Right cardiac atrium (tissue), 5 donors: ENCODE measurements around the gene ERC1. TPM values are rescaled to one million over a fixed set of nuclear protein-coding genes. Genes with fewer than 3 reads are reported as not detected.

ENCODE experiments used
- ATAC-seq, 2 donors: fragments of 200-7000 bp; cut with Tn5 transposase; one replicate each; pipeline versions ENCODE4 v1.8.0 to v1.9.1; 2020; ENCODE audit warnings: moderate library complexity in 2 of 2, mild to moderate bottlenecking in 1 of 2
- DNase-seq, 3 donors: peaks; one replicate each; pipeline ENCODE4 v3.0.0-alpha.2; 2020
- H3K27ac ChIP-seq: one replicate; pipeline ENCODE4 v1.5.1; 2013; ENCODE audit warnings: mild to moderate bottlenecking, low read length, control low read depth, moderate library complexity
- H3K27me3 ChIP-seq: one replicate; pipeline ENCODE4 v1.6.1; 2013; ENCODE audit not compliant: control insufficient read depth, insufficient read depth
- H3K4me1 ChIP-seq: one replicate; pipeline ENCODE4 v1.6.1; 2013; ENCODE audit warnings: low read length; ENCODE audit not compliant: control insufficient read depth, insufficient read depth
- H3K4me3 ChIP-seq: one replicate; pipeline ENCODE4 v1.5.1; 2013; ENCODE audit warnings: low read length, control low read depth
- H3K9me3 ChIP-seq: one replicate; pipeline ENCODE4 v1.6.1; 2013; ENCODE audit warnings: low read length; ENCODE audit not compliant: control insufficient read depth
- WGBS: extraction: QIAGEN DNeasy Blood & Tissue Kit; methylation state at CpG from one replicate; pipeline ENCODE4 v1.1.7; 2013; 5-methylcytosine and 5-hydroxymethylcytosine counted together
- intact Hi-C, 4 donors: fragments of 100-400 bp; cut with DNase I; formaldehyde crosslinking; loops; one replicate each; pipeline versions ENCODE4 v1.11.0 to v1.14.0; 2022 to 2023
- polyA plus RNA-seq: library from polyadenylated mRNA; stranded (reverse); fragments of 200-250 nt; gene quantifications from one replicate; pipeline ENCODE4 v1.2.3, GENCODE V29; 2013
- total RNA-seq, 4 donors: library from RNA; stranded (reverse); fragmentation: NEBNext Ultra II Directional; extraction: Animal tissue kit (Norgen Biotek cat#: 25700); gene quantifications; one replicate each; pipeline ENCODE4 v1.2.1, GENCODE V29; 2021
- donor health status: healthy with polysubstance abuse.
- donor health status: DM: no; HTN: yes; CAD: no.
- donor health status: DM: no; HTN: no; CAD: no.
- donor health status: DM: no; HTN: yes; CAD: no; lungs with severe emphysema.
- donor health status: DM: yes; HTN: yes; CAD: no.

ERC1 gene
- total and polyA plus RNA-seq, 5 donors: 15.0 to 71.4 (median 62.9) TPM

DNA sequence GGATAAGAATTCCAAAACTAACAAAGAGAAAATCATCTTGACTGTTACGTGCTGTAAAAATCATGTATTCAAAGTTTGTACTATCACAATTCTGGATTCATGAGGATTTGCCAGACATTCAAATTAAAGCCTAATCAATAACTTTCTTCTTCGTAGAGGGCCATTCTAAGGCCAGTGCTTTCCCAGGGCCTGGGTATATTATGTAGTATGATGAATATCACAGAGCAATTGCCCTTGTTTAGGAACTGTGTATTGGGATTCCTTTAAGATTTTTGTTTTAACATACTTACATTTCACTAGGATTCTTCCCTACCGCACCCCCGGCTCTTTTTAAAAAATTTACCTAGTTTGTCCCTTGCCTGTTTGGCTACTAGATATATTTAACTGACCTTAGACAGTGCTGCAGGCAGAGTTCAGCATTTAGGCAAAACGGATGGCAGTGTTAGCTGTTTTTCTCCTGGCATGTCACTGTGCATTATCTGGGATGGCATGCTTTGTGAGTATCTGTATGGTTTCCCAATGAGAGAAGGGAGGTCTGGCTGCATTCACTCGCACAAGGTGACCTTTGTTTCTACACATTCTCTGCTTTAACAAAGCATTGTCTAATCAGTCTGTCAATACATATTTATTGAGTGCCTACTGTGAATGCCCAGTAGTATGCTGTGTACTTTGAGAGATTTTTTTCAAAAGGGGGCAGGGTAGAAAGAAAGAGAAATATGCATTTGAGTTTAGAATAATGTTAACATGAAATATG, 63.3 kb downstream of the ERC1 start:
- H3K27me3 ChIP-seq: no peaks in the 10 kb centered on the region
- 44% methylated on average over 6 of the region's 6 CpGs for WGBS
- H3K27ac ChIP-seq: peak overlapping the region; percentile 46
- no peak overlapping the region for H3K4me3 ChIP-seq
- peaks cover 4% of the 10 kb centered on the region for H3K4me1 ChIP-seq
- ATAC-seq (peak; percentile 61 to 65), DNase-seq (no peak)
- intact Hi-C loops: no loop called here
- H3K9me3 ChIP-seq: no peaks in the 10 kb centered on the region

DNA sequence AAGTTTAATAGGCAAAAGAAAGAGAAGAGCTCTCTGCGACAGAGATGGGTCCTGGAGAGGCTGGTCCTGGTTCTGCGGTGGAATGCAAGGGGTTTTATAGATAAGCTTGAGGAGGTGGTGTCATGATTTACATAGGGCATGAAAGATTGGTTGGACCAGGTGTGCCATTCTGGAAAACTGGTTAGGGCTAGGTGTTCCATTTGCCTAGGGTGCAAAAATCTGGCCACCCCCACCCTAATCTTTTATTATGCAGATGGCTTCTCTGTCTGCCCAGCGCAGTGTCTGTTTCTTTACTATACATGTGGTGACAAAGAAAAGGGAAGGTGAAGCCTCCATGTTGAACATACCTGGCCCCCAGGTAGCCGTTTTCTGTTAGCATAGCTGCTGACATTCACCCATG, 65.4 kb downstream of the ERC1 start:
- peaks cover 4% of the 10 kb centered on the region for H3K4me1 ChIP-seq
- H3K27ac ChIP-seq: no peak overlapping the region
- no peaks in the 10 kb centered on the region for H3K9me3 ChIP-seq
- ATAC-seq: no peak
- 76% methylated on average over 4 of the region's 4 CpGs for WGBS
- H3K27me3 ChIP-seq: no peaks in the 10 kb centered on the region
- DNase-seq: no peak
- intact Hi-C loops: no loop called here
- H3K4me3 ChIP-seq: no peak overlapping the region

DNA sequence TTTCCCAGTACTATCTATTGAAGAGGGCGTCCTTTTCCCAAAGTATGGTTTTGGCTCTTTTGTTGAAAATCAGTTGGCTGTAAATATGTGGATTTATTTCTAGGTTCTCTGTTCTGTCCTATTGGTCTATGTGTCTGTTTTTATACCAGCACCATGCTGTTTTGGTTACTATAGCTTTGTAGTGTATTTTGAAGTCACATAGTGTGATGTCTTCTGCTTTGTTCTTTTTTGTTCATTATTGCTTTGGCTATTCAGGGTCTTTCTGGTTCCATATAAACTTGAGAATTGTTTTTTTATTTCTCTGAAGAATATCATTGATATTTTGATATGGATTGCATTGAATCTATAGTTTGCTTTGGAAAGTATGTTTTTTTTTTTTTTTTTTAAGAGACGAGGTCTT, 67.4 kb downstream of the ERC1 start:
- no peaks in the 10 kb centered on the region for H3K9me3 ChIP-seq
- intact Hi-C loops: no loop called here

DNA sequence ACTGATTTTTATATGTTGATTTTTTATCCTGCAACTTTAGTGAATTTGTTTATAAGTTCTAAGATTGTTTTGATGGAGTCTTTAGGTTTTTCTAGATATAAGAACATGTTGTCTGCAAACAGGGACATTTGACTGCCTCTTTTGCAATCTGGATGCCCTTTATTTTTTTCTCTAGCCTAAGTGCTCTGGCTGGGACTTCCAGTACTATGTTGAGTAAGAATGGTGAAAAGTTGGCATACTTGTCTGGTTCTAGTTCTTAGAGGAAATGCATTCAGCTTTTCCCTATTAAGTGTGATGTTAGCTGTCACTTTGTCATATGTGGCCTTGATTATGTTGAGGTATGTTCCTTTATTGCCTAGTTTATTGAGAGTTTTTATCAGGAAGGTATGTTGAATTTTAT, 68.1 kb downstream of the ERC1 start:
- ATAC-seq (no peak), DNase-seq (no peak)
- Histone ChIP-seq H3K27ac (no peak overlapping the region), H3K4me1 (peaks cover 4% of the 10 kb centered on the region), H3K27me3 (no peaks in the 10 kb centered on the region), H3K9me3 (no peaks in the 10 kb centered on the region), H3K4me3 (no peak overlapping the region)
- intact Hi-C loops: no loop called here

More for the DNA sequence above, 67.4 kb downstream of the ERC1 start:
- H3K4me3 ChIP-seq: no peak overlapping the region
- no peaks in the 10 kb centered on the region for H3K27me3 ChIP-seq
- WGBS: 97% methylated on average over 2 of the region's 2 CpGs
- H3K27ac ChIP-seq: no peak overlapping the region
- DNase-seq (no peak), ATAC-seq (no peak)
- H3K4me1 ChIP-seq: peaks cover 4% of the 10 kb centered on the region

DNA sequence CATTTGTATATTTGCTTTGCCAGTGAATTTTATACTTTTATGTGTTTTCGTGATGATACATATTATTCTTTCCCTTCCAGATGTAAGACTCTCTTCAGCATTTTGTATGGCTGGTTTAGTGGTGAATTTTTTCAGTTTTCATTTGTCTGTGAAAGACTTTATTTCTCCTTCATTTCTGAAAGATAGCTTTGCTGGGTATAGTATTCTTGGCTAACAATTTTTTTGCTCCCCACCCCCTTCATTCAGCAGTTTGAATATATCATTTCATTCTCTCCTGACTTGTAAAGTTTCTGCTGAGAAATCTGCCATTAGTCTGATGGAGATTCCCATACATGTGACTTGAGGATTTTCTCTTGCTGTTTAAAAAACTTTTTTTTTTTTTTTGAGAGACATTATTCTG, 72.8 kb downstream of the ERC1 start:
- no peak for DNase-seq
- no peak for ATAC-seq
- WGBS: 91% methylated on average over 1 of the region's 1 CpG
- intact Hi-C loops: no loop called here
- no peak overlapping the region for H3K27ac ChIP-seq
- H3K27me3 ChIP-seq: no peaks in the 10 kb centered on the region
- no peaks in the 10 kb centered on the region for H3K4me1 ChIP-seq
- no peaks in the 10 kb centered on the region for H3K9me3 ChIP-seq
- no peak overlapping the region for H3K4me3 ChIP-seq

DNA sequence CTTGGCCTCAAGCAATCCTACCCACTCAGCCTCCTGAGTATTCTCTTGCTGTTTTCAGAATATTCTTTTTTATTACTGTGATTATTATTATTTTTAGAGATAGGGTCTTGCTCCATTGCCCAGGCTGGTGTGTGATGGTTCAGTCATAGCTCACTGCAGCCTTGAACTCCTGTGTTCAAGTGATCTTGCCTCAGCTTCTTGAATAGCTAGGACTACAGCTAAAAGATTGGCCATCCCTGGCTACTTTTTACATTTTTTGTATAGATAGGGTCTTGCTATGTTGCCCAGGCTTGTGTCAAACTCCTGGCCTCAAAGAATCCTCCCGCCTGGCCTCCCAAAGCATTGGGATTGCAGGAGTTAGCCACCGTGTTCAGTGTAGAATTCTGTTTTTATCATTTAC, 73.3 kb downstream of the ERC1 start:
- 97% methylated on average over 2 of the region's 2 CpGs for WGBS
- intact Hi-C loops: no loop called here
- Histone ChIP-seq H3K4me1 (no peaks in the 10 kb centered on the region), H3K27ac (no peak overlapping the region), H3K4me3 (no peak overlapping the region), H3K9me3 (no peaks in the 10 kb centered on the region), H3K27me3 (no peaks in the 10 kb centered on the region)
- no peak for ATAC-seq
- DNase-seq: no peak

DNA sequence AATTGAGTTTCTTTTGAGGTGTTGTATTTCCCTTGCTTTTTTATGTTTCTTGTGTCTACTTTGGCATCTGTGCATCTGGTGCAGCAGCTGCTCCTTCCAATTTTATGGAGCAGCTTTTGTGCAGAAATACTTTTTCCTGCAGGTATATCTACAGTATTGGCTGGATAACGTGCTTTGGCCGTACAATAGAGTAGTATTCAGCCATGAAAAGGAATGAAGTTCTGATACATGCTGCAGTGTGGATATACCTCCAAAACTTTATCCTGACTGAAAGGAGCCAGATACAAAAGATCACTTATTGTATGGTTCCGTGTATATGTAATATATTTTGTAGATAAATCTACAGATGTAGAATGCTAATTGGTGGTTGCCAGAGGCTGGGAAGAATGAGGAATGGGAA, 74.6 kb downstream of the ERC1 start:
- no peak overlapping the region for H3K4me3 ChIP-seq
- intact Hi-C loops: no loop called here
- H3K9me3 ChIP-seq: no peaks in the 10 kb centered on the region
- no peak for ATAC-seq
- H3K27me3 ChIP-seq: no peaks in the 10 kb centered on the region
- 98% methylated on average over 3 of the region's 3 CpGs for WGBS
- no peaks in the 10 kb centered on the region for H3K4me1 ChIP-seq
- no peak overlapping the region for H3K27ac ChIP-seq
- no peak for DNase-seq

DNA sequence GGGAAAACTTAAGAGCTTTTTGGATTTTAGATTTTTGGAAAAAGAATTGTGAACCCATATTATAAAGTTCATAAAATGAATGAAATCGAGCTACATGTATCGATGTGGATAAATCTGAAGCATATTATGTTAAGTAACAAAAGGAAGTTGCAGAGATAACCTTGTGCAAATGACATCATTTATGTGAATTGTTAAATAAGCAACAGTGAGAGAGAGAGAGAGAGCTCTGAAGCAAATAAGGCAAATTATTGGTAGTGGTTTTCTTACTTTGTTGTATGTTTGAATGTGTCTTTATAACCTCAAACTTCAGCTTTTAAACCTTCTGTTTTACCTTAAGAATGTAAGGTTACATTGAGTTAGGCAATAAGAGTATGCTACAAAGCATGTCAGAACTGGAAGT, 78.8 kb downstream of the ERC1 start:
- no peaks in the 10 kb centered on the region for H3K4me1 ChIP-seq
- H3K27me3 ChIP-seq: no peaks in the 10 kb centered on the region
- H3K27ac ChIP-seq: no peak overlapping the region
- H3K4me3 ChIP-seq: no peak overlapping the region
- no peaks in the 10 kb centered on the region for H3K9me3 ChIP-seq
- no peak for DNase-seq
- intact Hi-C loops: no loop called here
- 50% methylated on average over 2 of the region's 2 CpGs for WGBS
- ATAC-seq: no peak

DNA sequence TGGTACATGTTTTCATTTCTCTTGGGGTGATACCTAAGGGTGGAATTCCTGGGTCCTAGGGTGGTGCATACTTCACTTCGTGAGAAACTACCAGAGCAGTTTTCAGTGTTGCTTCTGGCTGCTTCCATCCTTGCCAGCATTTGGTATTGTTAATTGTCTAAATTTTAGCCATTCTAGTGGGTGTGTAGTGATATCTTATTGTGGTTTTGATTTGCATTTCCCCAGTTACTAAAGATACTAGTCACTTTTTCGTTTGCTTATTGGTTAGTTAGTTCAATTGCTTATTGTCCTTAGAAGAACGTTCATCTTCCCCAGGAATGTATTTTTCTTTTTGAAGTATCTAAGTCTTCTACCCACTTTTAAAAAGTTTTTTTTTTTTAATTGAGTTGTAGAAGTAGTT, 80.2 kb downstream of the ERC1 start:
- WGBS: 79% methylated on average over 3 of the region's 3 CpGs
- no peaks in the 10 kb centered on the region for H3K4me1 ChIP-seq
- no peak for DNase-seq
- intact Hi-C loops: no loop called here
- H3K27me3 ChIP-seq: no peaks in the 10 kb centered on the region
- no peak overlapping the region for H3K27ac ChIP-seq
- no peak for ATAC-seq
- H3K4me3 ChIP-seq: no peak overlapping the region
- H3K9me3 ChIP-seq: no peaks in the 10 kb centered on the region

DNA sequence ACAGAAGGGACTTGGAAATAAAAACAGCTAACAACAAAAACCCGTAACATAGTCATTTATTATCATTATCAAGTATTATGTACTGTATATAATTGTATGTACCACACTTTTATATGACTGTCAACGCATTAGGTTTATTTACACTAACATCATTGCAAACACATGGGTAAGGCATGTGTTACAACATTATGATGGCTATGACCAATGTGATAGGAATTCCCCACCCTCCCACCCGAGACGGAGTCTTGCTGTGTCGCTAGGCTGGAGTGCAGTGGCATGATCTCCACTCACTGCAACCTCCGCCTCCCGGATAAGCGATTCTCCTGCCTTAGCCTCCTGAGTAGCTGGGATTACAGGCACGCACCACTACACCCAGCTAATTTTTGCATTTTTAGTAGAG, 82.6 kb downstream of the ERC1 start:
- DNase-seq (no peak), ATAC-seq (no peak)
- 97% methylated on average over 9 of the region's 9 CpGs for WGBS
- H3K27ac ChIP-seq: no peak overlapping the region
- no peaks in the 10 kb centered on the region for H3K4me1 ChIP-seq
- H3K9me3 ChIP-seq: no peaks in the 10 kb centered on the region
- intact Hi-C loops: no loop called here
- no peak overlapping the region for H3K4me3 ChIP-seq
- no peaks in the 10 kb centered on the region for H3K27me3 ChIP-seq

DNA sequence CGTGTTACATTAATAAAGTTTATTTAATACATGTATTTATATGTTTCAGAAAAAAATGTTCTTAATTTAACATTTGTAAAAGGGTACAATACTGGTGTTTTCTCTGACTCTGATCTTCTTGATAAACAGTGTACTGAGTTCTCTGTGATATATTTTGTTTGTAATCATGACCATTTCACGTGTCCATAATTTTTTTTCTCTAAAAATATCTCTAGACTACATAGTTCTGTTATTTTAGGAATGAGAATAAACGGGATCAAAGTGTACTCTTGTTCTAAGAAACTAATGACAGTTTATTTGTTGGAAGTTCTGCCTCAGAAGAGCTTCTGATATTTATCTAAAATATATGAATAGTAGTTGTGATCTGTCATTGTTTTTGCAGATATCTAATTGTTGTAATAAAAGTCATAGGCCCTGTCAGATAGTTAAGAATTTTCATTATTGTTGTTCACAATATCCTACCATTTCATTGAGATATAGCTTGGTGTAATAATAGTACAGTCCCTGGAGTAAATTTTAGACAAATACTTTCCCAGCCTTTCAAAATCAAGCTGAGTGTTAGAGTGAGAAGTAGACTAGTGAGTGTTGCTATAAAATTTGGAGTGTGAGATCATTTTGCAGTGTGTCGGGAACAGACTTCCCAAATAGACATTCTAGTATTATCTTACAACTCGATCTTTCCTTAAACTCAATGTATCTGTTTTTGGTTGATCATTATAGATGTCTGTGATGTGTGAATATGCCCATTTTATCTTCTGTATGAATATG, 86.2 kb downstream of the ERC1 start:
- H3K9me3 ChIP-seq: no peaks in the 10 kb centered on the region
- no peaks in the 10 kb centered on the region for H3K4me1 ChIP-seq
- DNase-seq: no peak
- H3K27me3 ChIP-seq: no peaks in the 10 kb centered on the region
- ATAC-seq: no peak
- WGBS: 43% methylated on average over 5 of the region's 5 CpGs
- H3K4me3 ChIP-seq: no peak overlapping the region
- no peak overlapping the region for H3K27ac ChIP-seq
- intact Hi-C loops: no loop called here
